Esophagus muscularis mucosa (tissue), 4 donors: Measurements from ENCODE around the gene GRHL1. TPM values are rescaled to one million over a fixed set of nuclear protein-coding genes. Genes with fewer than 3 reads are reported as not detected.

Experiments
- DNase-seq: peaks from one replicate; pipeline ENCODE4 v3.0.0-alpha.2; 2017; ENCODE audit errors: extremely low spot score
- H3K27ac ChIP-seq, 4 donors: fragments of 200-600 bp; sonication (generic); replicated peaks in 1 of 4; 1 replicate in 3 of 4; 2 replicates in 1 of 4; pipeline ENCODE4 v1.5.1; 2016 to 2019; ENCODE audit warnings: mild to moderate bottlenecking in 1 of 4
- H3K27me3 ChIP-seq, 4 donors: fragments of 200-600 bp; sonication (generic); one replicate each; pipeline versions ENCODE4 v1.5.1 to v1.6.0; 2016 to 2019
- H3K36me3 ChIP-seq, 4 donors: fragments of 200-600 bp; sonication (generic); one replicate each; pipeline ENCODE4 v1.5.1; 2016 to 2019
- H3K4me1 ChIP-seq, 4 donors: fragments of 200-600 bp; sonication (generic); one replicate each; pipeline ENCODE4 v1.5.1; 2016 to 2019
- H3K4me3 ChIP-seq, 4 donors: fragments of 200-600 bp; sonication (generic); 1 replicate in 2 of 4; 2 replicates in 2 of 4; pipeline ENCODE4 v1.5.1; 2016 to 2019; ENCODE audit warnings: mild to moderate bottlenecking in 4 of 4, moderate library complexity in 1 of 4
- H3K9me3 ChIP-seq, 4 donors: fragments of 200-600 bp; sonication (generic); 1 replicate in 3 of 4; 2 replicates in 1 of 4; pipeline ENCODE4 v1.5.1; 2016 to 2019
- EP300 ChIP-seq: sonication (generic); formaldehyde crosslinking; IDR thresholded peaks from one replicate; pipeline ENCODE4 v1.6.1; 2017; ENCODE audit warnings: antibody characterized with exemption
- POLR2A ChIP-seq: fragments of 450-650 bp; IDR thresholded peaks from one replicate; pipeline ENCODE4 v1.6.1; 2017; ENCODE audit warnings: antibody characterized with exemption, moderate library complexity, mild to moderate bottlenecking, low read depth
- POLR2AphosphoS5 ChIP-seq, 2 donors: sonication (generic); formaldehyde crosslinking; IDR thresholded peaks; one replicate each; pipeline ENCODE4 v1.6.1; 2017; ENCODE audit warnings: antibody characterized with exemption in 2 of 2
- WGBS: methylation state at CpG from one replicate; pipeline ENCODE4 v1.1.5; 2018; 5-methylcytosine and 5-hydroxymethylcytosine counted together
- intact Hi-C: fragments of 100-400 bp; cut with DNase I; formaldehyde crosslinking; loops from one replicate; pipeline ENCODE4 v1.15.1; 2023
- total RNA-seq, 4 donors: library from RNA; depleted of rRNA; stranded (reverse); fragments of >200 nt; gene quantifications; one replicate each; pipeline versions ENCODE4 v1.1.0 to v1.2.1, GENCODE V29; 2016
- TF ChIP-seq, protein P1 (sequence below), 3 experiments: fragments of 200-600 bp in 2 of 3; fragments of 450-650 bp in 1 of 3; sonication (generic) in 2 of 3; IDR thresholded peaks; one replicate each; pipeline ENCODE4 v1.5.1; 2017 to 2019; ENCODE audit warnings: antibody characterized with exemption in 3 of 3, mild to moderate bottlenecking in 2 of 3, moderate library complexity in 1 of 3

Gene GRHL1
- total RNA-seq, 4 donors from 2014 or later, result 0.86 to 5.1 (median 2.6) TPM

GRCh38 chr2:9998916-9999654, 47.6 kb downstream of the GRHL1 start:
- H3K36me3 ChIP-seq, result no peaks in the 10 kb centered on the region
- intact Hi-C loops, result no loop called here
- H3K4me1 ChIP-seq, result peaks cover 0 to 7% (median under 1%) of the 10 kb centered on the region in 4 donors
- 90% methylated on average over 20 of the region's 20 CpGs for WGBS
- no peaks in the 10 kb centered on the region for H3K9me3 ChIP-seq
- H3K27me3 ChIP-seq, result no peaks in the 10 kb centered on the region
- H3K27ac ChIP-seq, result no peak overlapping the region
- TF ChIP-seq POLR2AphosphoS5 (IDR thresholded peaks at IDR 0.05), result no peak
- TF ChIP-seq POLR2A, result no peak
- TF ChIP-seq, protein P1, sequence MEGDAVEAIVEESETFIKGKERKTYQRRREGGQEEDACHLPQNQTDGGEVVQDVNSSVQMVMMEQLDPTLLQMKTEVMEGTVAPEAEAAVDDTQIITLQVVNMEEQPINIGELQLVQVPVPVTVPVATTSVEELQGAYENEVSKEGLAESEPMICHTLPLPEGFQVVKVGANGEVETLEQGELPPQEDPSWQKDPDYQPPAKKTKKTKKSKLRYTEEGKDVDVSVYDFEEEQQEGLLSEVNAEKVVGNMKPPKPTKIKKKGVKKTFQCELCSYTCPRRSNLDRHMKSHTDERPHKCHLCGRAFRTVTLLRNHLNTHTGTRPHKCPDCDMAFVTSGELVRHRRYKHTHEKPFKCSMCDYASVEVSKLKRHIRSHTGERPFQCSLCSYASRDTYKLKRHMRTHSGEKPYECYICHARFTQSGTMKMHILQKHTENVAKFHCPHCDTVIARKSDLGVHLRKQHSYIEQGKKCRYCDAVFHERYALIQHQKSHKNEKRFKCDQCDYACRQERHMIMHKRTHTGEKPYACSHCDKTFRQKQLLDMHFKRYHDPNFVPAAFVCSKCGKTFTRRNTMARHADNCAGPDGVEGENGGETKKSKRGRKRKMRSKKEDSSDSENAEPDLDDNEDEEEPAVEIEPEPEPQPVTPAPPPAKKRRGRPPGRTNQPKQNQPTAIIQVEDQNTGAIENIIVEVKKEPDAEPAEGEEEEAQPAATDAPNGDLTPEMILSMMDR (IDR thresholded peaks at IDR 0.05), result no peak
- TF ChIP-seq EP300, result no peak
- H3K4me3 ChIP-seq, result no peak overlapping the region
- no peak for DNase-seq

DNA sequence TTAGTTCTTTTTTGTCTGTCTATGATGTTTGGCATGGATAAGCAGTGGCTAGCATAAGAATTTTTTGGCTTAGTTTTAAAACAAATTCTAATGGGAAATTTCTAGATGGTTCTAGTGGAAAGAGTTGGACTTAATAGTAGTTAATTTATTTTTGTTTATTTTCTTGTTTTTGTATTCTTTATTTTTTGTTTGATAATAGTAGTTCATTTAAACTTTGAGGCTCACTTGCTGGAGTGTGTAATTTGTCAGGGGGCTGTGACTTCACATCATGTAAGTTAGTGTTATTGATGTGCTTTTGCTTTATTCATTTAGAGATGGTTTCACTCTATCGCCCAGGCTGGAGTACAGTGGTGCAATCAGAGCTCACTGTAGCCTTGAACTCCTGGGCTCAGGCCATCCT, 48.2 kb downstream of the GRHL1 start:
- H3K4me1 ChIP-seq, result peaks cover 0 to 7% (median 0%) of the 10 kb centered on the region in 4 donors
- intact Hi-C loops, result no loop called here
- no peak overlapping the region for H3K27ac ChIP-seq
- no peak overlapping the region for H3K4me3 ChIP-seq
- no peaks in the 10 kb centered on the region for H3K36me3 ChIP-seq
- no peaks in the 10 kb centered on the region for H3K9me3 ChIP-seq
- H3K27me3 ChIP-seq, result no peaks in the 10 kb centered on the region
- 100% methylated on average over 1 of the region's 1 CpG for WGBS
- TF ChIP-seq POLR2AphosphoS5 (IDR thresholded peaks at IDR 0.05) (no peak), POLR2A (no peak), EP300 (no peak)
- TF ChIP-seq, protein P1 (IDR thresholded peaks at IDR 0.05), result no peak
- no peak for DNase-seq

DNA sequence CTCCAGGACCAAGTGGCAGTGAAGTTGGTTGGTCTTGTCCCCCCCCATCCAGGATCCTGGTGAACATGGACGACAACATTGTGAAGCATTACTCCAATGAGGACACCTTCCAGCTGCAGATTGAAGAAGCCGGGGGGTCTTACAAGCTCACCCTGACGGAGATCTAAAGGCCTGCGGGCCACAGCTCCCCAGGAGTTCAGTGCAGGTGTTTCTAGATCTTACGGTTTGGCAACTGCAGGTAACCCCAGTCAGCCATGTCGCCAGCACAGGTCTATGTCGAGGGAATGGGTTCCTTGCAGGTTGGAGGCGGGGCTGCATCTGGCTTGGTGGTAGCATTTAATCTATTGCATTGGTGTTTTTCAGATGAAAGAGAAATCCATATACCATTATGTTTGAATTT, 49.0 kb downstream of the GRHL1 start:
- Histone ChIP-seq H3K36me3 (no peaks in the 10 kb centered on the region), H3K4me1 (peaks cover 0 to 7% (median 0%) of the 10 kb centered on the region in 4 donors), H3K4me3 (no peak overlapping the region), H3K27me3 (no peaks in the 10 kb centered on the region), H3K9me3 (no peaks in the 10 kb centered on the region), H3K27ac (no peak overlapping the region)
- no peak for TF ChIP-seq EP300
- TF ChIP-seq POLR2AphosphoS5 (IDR thresholded peaks at IDR 0.05), result no peak
- TF ChIP-seq, protein P1 (IDR thresholded peaks at IDR 0.05), result no peak
- TF ChIP-seq POLR2A, result no peak
- intact Hi-C loops, result no loop called here
- DNase-seq, result no peak
- 91% methylated on average over 7 of the region's 8 CpGs for WGBS

DNA sequence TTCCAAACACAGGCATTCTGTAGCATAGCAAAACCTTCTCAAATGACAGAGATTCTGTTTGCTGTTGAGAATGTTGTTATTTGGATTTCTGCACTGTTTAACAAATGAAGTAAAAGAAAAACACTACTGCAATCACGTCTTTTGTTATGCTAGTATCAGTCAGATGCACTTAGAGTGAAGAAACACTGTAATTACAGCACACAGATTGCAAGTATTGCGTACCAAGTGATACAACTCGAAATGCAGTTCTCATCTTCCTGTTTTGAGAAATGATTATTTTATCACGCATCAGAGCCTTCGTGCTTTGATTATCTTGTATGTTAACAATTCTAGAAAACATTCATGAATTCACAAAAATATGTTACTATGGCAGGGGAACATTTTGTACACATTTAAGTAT, 50.1 kb downstream of the GRHL1 start:
- H3K36me3 ChIP-seq, result no peaks in the 10 kb centered on the region
- no peak for DNase-seq
- intact Hi-C loops, result no loop called here
- H3K9me3 ChIP-seq, result no peaks in the 10 kb centered on the region
- H3K27ac ChIP-seq, result no peak overlapping the region
- WGBS, result 81% methylated on average over 5 of the region's 5 CpGs
- no peak for TF ChIP-seq POLR2AphosphoS5 (IDR thresholded peaks at IDR 0.05)
- no peak for TF ChIP-seq POLR2A
- TF ChIP-seq EP300, result no peak
- TF ChIP-seq, protein P1 (IDR thresholded peaks at IDR 0.05), result no peak
- H3K27me3 ChIP-seq, result no peaks in the 10 kb centered on the region
- H3K4me3 ChIP-seq, result no peak overlapping the region
- H3K4me1 ChIP-seq, result peaks cover 3 to 12% (median 6%) of the 10 kb centered on the region in 4 donors

- no peak for TF ChIP-seq EP300
- TF ChIP-seq POLR2A, result no peak
- TF ChIP-seq, protein P1 (IDR thresholded peaks at IDR 0.05), result no peak
- TF ChIP-seq POLR2AphosphoS5 (IDR thresholded peaks at IDR 0.05), result no peak
- 68% methylated on average over 5 of the region's 5 CpGs for WGBS
- intact Hi-C loops, result no loop called here
Measured at GRCh38 chr2:10002109-10002508, 50.6 kb downstream of the GRHL1 start.

More at GRCh38 chr2:10002109-10002508, 50.6 kb downstream of the GRHL1 start:
- no peak overlapping the region for H3K27ac ChIP-seq
- no peaks in the 10 kb centered on the region for H3K36me3 ChIP-seq
- H3K9me3 ChIP-seq, result no peaks in the 10 kb centered on the region
- H3K4me3 ChIP-seq, result no peak overlapping the region
- peaks cover 8 to 13% (median 11%) of the 10 kb centered on the region in 4 donors for H3K4me1 ChIP-seq
- no peak for DNase-seq
- no peaks in the 10 kb centered on the region for H3K27me3 ChIP-seq
